C4-2B (cell line): Measurements from ENCODE around the gene PIWIL1.

ENCODE experiments used
- CTCF ChIP-seq: fragments of 450-650 bp; conservative IDR thresholded peaks from 2 replicates; pipeline ENCODE4 v1.5.1; 2017; ENCODE audit warnings: mild to moderate bottlenecking
- ZFX ChIP-seq: fragments of 450-650 bp; IDR thresholded peaks from 2 replicates; pipeline ENCODE4 v1.6.1; 2017

- TF ChIP-seq CTCF (no peak), ZFX (no peak)
These were observed 16.7 kb downstream of the PIWIL1 start for GRCh38 chr12:130354407-130354806.
